Activated CD8-positive, alpha-beta memory T cell treated with anti-CD3 and anti-CD28 coated beads for 48 hours (primary cell): ENCODE results near the gene FZD10.

Experiments used
- DNase-seq, 3 experiments: peaks; one replicate each; pipeline ENCODE4 v3.0.0-alpha.2; 2020; ENCODE audit warnings: low read depth in 2 of 3, low spot score in 2 of 3

The FZD10 gene

DNA sequence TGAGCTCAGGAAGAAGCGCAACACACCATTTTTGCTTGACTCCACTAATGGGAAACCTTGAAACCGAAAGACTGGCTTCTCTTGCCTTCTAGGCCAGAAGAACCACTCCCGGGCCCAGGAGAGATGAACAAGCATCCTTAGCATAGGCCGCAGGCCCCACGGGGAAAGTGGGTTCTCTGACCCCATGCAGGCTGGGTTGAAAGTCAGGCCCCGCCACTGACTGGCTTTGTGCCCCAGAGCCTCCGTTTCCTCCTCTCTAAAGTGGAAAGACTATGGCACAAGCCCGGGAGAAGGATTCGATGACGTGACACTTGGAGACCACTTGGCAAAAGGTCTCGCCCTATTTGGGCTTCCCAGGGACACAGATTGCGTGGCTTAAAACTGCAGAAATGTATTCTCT is 9.9 kb upstream of the FZD10 start:
- no peak for DNase-seq

DNA sequence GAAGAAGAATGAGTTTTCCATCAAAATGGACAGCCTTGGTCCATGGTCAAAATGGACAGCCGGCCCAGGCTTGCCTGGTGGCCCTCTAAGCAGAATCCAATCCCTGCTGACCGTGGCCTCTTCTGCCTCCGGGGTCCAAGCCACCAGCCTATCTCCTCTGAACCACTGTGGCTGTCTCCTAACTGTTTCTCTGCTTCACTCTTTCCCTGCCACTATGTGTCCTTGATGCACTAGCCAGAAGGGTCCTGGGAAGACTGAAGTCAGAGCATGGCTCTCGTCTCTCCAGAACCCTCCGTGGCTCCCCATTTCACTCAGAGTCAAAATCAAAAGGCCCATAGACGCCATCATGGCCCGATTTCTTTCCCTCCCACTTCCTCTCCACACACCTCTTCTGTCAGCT is 8.5 kb upstream of the FZD10 start:
- DNase-seq, result no peak

DNA sequence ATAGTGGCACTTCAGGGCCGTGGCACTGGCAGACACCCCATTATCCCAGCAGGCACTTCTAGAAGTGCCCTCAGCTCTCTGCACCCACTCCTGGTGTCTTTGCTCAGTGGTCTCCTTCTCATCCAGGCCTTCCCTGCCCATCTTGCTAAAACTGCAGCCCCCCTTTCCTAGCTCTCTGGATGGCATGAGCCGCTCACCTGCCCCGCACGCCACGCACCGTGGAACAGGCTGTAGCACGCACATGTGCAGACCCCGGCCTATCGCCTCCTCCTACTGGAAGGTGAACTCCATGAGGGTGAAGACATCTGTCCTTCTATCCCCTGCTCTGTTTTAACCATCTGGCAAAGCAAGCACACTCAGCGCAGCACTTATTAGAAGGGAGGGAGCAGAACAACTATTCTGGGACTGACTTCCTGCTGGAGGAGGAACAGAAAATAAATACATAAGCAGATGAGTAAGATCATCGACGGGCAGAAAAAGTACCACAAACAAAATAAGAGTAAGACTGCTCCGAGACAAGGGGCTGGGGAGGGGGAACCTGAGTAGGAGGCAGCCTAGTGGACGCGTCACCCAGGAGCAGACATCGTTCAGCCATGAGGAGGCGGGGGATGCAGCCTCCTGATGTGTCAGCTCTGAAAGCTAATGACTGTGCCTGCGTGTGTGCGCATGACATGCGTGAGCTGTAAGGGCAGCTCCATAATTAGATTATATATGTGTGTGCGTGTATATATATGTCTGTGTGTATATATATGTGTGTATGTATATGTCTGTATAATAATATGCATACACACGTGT is 7.8 kb upstream of the FZD10 start:
- DNase-seq, result no peak

DNA sequence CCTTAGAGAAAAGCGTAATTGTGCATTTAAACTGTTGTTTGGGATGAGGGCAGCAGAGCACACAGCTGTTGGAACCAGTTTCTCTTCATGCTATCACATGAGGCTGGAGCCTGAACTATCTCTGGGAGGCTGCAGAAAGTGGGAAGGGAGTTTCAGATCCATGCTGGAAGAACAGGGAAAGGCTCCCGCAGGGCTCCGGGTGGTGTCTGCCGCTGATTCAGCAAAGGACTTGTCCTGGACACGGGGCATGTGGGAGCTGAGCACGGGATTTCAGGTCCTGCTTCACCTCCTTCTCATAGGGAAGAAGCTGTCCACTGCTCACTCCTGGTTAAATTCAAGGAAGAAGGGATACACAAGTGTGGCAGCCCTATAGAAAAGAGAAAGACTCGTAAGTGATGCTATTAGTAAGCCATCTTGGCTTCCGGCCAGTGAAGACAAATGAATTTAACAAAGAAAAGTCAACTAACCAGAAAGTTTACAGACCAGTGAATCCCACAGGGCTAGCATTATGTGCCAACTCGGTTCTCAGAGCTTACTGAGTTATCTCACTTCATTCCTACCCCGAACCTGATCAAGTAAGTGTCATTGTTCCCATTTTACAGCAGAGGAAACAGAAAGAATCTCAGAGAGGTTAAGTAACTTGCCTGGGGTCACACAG is 6.7 kb upstream of the FZD10 start:
- no peak for DNase-seq

DNA sequence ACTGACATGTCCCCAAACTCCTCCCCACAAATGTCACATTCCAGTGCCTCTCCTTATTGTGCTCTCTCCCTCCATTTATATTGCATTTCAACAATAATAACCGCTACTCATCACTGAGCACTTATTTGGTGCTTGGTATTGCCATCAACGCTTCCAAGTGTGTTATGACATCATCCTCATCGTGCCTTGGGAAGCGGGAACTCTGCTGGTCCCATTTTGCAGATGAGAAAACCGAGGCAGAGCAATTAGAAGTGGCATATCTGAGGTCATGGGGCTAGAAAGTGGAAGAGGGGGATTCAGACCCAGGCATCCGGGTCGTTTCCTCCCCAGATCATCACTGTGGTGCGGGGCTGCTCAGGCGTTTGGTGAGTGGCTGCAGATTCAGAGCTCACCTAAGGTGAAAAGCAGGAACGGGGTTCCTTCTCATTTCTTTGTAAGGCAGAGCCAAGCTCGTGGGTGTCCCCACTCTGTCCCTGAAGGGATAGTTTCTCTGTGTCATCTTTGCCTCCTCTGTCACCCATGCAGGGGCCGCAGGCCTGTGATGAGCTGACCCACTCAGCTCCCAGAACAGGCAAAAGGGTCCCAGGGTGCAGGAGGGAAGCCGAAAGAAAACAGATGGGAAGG is 5.5 kb upstream of the FZD10 start:
- DNase-seq, result no peak

DNA sequence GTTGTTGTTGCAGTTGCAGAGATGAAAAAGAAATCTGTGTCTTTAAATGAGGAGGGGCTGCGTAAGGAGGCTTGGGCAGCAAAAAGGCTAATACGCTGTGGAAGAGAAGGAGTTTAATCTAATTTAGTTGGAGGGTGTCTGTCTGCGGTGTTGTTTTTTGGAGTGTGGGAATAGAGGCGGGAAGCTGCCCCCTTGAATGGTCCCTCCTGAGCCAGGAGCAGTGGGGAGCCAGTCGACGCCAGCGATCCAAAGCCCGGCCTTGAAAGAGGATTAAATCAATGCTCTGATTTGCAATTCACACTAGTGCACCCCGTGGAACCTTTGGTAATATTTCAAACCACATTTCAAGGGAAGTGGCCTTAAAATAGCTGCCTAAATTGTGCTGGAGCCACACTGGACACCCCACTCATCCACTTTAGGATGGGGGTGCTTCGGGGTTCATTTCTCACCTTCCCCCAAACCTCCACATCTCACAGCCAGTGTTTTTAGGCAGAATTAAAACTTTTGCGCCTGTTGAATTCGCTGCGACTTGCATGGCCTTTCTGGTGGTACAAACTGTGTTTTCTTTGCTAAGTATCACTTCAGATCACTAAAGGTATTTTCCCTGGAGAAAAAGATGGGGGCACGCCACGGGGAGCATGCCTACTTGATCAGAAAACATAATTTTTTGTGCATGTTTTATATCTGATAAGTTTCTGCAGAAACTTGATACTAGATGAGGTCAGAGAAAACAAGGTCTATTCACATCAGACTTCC is 4.1 kb upstream of the FZD10 start:
- no peak for DNase-seq

DNA sequence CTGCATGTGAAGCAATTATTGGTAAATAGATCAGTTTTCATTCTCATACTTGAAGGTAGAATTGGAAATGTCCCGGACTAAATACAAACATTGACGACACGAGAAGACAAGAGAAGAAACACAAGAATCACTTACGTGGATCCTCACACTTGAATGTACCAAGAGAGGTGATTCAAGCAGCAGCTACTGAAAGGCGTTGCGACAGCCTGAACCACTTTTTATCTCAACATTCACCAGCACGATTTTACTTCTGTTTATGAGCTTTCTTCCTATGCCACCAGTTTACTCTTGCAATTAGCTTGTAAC is 3.6 kb upstream of the FZD10 start:
- DNase-seq, result no peak

DNA sequence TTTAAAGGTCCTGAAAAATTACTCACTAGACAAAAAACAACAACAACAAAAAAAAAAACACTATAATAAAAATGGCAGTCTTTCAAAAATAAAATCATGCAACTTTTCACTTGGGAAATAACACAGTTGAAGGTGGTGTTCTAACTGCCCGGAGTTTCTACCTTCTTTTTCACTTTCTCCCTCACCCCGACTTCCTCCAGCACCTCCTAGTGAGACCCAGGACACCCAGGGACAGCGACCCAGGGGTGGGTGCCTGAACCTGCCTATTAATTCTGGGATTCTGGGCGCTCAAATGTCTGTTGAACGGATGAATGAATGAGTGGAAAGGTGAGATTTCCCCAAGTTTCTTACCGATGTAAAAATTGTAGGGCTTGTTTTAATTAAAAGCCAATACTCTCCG is 2.0 kb upstream of the FZD10 start:
- no peak for DNase-seq

DNA sequence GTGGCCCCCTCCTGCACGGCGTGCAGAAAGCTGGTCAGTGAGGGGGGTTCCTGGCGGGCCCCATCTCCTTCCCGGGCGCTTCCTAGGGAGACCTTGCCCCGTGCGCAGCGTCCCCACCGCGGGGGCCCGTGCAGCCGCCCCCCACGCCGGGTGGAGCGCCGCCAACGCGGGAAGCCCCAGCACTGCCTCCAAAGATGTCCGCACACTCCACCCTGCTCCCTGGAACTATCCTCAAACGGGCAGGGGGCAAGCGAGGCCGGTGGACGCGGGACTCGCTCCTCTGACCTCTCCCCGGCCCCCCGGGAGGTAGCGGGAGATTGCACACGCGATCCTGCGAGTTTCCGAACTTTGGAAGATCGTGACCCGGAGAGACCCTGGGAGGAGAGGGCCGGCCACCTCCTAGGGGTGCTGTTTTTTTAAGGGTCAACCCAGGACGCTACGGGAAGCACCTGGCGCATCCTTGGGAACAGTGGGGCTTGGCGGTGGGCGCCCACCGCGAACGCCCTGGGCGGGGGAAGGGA is 1.5 kb upstream of the FZD10 start:
- no peak for DNase-seq

DNA sequence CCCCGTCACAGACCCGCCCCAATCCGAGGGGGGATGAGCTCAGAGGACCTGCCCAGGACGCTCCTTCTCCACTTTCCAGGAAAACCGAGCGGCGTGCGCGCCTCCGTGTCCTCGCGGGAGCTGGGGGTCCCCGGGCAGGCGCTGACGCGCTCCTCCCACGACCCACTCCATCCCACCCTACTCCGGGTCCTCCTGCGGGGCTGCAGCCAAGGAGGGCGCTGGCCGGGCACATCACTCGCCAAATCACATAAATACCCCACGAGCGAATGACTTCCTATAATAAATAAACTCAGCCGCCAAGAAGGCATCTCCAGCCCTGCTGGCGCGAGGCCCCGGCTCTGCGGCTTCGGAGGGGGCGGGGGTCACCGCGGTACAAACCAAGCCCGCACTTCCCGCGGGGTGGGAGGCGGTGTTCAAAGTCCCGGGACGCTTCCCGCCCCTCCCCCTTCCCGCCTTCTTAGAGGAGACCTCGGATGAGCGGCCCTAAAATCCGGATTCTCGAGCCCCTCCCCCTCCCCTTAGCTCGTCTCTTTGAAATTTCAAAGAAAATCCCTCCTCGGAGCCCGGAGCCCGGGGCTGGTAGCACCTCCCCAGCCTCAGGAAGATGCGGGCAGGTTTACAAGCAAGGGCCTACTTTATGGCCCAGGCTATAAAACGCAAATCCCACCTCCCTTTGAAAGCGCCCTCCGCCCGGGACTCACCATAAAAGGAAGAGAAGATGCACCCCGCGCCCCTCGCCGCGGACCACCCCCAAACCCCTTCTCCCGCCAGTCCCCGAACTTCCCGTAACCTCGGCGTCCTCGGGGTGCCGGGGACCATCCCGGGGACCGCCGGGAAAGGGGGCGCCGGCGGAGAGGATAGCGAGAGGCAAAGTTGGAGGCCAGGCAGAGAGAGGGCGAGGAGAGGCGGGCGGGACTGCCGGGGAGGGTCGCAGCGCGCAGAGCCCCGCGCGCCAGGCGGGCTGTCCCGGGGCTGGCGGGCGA is 712 bp upstream of the FZD10 start:
- no peak for DNase-seq

DNA sequence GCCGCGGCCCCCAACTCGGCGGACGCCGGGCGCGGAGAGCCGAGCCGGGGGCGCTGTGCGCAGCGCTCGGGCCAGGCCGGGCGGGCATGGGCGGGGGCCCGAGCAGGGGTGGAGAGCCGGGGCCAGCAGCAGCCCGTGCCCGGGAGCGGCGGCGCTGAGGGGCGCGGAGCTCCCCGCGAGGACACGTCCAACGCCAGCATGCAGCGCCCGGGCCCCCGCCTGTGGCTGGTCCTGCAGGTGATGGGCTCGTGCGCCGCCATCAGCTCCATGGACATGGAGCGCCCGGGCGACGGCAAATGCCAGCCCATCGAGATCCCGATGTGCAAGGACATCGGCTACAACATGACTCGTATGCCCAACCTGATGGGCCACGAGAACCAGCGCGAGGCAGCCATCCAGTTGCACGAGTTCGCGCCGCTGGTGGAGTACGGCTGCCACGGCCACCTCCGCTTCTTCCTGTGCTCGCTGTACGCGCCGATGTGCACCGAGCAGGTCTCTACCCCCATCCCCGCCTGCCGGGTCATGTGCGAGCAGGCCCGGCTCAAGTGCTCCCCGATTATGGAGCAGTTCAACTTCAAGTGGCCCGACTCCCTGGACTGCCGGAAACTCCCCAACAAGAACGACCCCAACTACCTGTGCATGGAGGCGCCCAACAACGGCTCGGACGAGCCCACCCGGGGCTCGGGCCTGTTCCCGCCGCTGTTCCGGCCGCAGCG is 639 bp downstream of the FZD10 start:
- no peak for DNase-seq

DNA sequence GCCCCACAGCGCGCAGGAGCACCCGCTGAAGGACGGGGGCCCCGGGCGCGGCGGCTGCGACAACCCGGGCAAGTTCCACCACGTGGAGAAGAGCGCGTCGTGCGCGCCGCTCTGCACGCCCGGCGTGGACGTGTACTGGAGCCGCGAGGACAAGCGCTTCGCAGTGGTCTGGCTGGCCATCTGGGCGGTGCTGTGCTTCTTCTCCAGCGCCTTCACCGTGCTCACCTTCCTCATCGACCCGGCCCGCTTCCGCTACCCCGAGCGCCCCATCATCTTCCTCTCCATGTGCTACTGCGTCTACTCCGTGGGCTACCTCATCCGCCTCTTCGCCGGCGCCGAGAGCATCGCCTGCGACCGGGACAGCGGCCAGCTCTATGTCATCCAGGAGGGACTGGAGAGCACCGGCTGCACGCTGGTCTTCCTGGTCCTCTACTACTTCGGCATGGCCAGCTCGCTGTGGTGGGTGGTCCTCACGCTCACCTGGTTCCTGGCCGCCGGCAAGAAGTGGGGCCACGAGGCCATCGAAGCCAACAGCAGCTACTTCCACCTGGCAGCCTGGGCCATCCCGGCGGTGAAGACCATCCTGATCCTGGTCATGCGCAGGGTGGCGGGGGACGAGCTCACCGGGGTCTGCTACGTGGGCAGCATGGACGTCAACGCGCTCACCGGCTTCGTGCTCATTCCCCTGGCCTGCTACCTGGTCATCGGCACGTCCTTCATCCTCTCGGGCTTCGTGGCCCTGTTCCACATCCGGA is 1.4 kb downstream of the FZD10 start:
- DNase-seq, result no peak

DNA sequence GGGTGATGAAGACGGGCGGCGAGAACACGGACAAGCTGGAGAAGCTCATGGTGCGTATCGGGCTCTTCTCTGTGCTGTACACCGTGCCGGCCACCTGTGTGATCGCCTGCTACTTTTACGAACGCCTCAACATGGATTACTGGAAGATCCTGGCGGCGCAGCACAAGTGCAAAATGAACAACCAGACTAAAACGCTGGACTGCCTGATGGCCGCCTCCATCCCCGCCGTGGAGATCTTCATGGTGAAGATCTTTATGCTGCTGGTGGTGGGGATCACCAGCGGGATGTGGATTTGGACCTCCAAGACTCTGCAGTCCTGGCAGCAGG is 1.9 kb downstream of the FZD10 start:
- no peak for DNase-seq

DNA sequence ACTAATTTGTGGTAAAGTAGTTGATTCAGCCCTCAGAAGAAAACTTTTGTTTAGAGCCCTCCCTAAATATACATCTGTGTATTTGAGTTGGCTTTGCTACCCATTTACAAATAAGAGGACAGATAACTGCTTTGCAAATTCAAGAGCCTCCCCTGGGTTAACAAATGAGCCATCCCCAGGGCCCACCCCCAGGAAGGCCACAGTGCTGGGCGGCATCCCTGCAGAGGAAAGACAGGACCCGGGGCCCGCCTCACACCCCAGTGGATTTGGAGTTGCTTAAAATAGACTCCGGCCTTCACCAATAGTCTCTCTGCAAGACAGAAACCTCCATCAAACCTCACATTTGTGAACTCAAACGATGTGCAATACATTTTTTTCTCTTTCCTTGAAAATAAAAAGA is 2.7 kb downstream of the FZD10 start:
- no peak for DNase-seq

DNA sequence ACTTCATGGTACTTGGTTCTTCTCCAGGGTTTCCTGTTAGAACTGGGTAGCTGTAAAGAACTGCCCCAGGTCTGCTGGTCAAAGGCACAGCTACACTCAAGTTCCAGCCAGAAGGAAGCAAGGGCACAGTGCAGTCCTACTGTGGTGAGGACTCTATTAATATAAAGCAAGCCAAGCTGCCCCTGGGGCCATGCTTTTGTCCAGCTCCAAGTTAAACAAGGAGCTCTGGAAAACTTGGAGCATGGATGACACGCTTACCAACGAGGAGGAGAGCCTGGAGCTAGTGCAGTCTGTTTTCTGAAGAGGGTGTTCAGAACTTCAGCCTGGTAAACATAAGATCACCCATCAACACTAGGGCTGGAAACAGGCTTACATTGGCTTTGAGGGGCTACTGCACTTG is 4.0 kb downstream of the FZD10 start:
- no peak for DNase-seq

DNA sequence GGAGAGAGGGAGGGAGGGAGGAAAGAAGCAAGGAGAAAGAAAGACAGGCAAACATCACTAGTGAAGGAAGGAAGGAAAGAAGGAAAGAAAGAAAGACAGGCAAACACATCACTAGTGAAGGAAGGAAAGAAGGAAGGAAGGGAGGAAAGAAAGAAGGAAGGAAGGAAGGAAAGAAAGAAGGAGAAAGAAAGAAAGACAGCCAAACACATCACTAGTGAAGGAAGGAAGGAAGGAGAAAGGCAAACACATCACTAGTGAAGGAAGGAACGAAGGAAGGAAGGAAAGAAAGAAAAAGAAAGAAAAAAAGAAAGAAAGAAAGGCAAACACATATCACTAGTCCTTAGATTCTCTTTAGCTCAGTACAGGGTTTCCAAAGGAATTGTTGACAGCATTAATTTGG is 5.3 kb downstream of the FZD10 start:
- DNase-seq, result no peak

DNA sequence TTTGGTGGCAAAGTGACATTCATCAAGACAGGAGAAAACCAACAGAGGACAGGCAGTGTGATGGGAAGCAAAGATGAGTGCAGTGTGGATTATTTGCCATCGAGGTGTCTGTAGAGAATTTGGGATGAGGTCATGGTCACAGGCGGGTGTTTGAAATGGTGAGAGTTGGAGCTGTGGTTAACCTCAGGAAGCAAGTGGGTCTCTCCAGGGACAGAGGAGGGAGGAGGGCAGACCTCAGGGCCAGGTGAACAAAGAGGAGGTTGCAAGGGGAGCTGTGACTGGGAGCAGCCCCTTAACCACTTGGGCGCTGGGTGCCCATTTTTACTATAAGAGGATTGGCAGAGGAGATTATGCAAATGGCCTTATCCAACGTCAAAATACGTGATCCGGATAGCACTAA is 7.0 kb downstream of the FZD10 start:
- DNase-seq, result no peak

DNA sequence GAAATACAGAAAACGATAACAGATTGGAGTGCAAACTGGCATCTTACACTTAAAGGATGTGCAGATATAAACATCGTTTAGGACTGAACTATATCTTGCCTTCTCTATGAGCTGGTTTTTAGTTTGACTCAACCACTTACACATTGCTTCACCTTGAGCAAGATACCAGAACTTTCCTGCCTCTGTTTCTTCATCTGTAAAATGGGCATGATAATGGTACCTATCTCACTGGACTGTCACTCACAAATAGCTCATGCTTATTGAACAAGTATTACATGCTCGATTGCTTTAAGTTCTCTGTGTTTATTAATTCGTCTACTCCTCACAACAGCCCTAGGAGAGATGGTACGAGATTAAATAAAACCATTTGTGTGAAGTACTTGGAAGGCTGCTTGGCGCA is 7.7 kb downstream of the FZD10 start:
- DNase-seq, result no peak

DNA sequence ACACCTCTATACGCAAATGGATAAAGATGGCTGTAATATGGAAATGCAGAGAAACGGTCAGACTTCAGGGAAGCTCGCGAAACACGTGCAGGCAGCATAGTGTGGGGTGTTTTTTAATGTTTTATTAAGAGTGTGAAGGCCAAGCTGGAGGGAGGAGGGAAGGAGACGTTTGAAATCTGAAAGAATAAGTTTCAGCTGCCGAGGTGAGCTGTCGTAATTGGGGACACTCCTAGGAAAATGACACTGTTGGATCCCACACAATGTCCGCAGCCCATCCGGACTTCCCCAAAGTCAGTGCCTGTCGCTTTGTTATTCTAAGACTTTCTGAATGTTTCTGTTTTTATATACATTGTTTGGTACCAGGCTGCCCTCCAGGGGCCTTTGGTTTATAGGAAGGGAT is 8.3 kb downstream of the FZD10 start:
- no peak for DNase-seq
